Activated CD4-positive, CD25-positive, alpha-beta regulatory T cell treated with anti-CD3 and anti-CD28 coated beads, Interleukin-2, amount 50 U/mL, for 24 hours (primary cell): ENCODE results near the gene IGFBPL1.

ENCODE experiments used
- ATAC-seq, 2 donors: fragments of 150-1000 bp; cut with Tn5 transposase; one replicate each; pipeline ENCODE4 v1.10.0; 2021; ENCODE audit warnings: mild to moderate bottlenecking in 1 of 2, moderate library complexity in 1 of 2

Gene IGFBPL1

DNA sequence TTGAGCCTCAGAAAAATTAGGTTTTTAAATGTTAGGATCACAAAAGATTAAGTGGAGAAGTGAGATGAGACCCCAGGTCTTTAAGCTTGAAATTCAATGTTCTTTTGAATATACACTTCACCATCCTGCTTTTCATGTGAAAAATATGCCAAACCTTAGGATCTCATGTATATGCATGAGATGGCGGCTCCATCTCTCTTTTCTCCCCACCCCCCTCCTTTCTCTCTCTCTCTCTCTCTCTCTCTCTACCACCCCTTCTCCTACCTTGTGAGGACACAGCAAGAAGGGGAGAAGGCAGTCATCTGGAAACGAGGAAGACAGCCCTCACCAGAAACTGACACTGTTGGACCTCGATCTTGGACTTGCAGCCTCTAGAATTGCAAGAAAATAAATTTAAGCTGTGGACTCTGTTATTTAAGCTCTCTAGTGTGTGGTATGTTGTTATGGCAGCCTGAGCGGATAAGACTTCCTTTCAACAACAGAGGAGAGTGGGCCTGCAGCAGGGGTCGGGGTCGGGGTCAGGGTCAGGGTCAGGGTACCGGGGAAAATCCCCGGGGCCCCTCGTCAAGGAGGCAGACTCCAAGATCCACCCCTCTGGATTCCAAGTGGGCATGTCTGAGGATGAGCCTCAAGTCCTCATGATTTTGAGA is 48.1 kb downstream of the IGFBPL1 start:
- no peak for ATAC-seq

DNA sequence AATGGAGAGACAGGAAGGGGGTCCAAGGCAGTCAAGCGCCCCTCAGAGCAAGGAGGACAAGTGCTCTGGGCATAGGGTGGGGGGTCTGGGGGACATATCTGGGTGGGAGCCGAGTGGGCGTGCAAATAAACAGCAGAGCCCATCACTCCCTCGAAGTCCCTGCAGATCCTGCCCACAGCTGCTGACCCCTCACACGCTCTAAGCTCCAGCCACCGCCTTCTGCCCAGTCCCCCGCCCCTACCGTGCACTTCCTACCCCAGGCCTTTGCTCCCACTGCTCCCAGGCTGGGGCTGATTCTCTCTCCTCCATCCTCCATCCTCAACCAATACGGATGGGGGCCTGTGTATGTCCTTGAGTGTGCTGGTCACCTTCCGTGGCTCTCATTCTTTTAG is 48.7 kb downstream of the IGFBPL1 start:
- ATAC-seq, result no peak

DNA sequence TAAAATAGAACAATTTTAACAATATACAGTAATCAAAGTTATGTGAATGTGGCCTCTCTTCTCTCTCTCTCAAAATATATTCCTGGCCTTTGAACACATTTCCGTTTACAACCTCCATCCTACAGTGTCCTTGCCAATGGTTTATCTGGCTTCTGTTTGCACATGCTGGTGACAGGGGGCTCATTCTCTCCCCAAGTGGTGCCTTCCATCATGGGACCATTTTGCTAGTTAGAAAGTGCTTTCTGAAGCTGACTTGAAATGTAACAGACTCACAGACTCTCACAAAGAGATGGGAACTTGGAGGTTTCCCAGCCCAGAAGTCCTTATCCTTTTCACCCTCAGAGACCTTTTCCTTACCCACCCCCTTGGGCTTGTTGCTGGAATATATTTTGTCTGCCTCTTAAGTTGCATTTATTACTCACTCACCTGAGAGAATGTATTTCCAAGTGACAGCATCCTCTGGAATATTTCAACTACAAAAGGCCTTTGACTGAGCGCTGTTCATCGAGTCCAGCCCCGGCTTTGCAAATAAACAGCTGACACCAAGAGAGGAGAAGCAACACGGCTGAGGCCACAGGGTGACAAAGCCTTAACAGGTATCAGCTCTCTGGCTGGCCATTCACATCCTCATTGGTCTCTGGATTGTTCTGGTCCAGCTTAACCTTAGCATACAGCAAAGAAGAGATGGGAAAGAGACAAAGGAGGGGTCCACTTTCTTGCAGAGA is 49.2 kb downstream of the IGFBPL1 start:
- ATAC-seq, result no peak

DNA sequence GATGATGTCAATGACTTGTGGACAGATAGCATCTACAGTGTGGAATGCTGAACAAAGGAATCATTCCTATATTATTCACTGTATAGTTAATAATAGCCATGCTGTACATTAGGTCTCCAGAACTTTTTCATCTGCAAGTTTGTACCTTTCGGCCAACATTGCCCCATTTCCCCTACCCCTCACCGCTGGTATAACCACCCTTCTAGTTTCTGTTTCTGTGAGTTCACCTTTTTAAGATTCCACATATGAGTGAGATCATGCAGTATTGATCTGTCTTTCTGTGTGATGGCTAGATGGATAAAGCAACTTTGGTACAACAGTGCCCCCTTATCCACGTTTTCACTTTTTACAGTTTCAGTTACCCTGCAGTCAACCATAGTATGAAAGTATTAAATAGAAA is 50.6 kb downstream of the IGFBPL1 start:
- no peak for ATAC-seq

DNA sequence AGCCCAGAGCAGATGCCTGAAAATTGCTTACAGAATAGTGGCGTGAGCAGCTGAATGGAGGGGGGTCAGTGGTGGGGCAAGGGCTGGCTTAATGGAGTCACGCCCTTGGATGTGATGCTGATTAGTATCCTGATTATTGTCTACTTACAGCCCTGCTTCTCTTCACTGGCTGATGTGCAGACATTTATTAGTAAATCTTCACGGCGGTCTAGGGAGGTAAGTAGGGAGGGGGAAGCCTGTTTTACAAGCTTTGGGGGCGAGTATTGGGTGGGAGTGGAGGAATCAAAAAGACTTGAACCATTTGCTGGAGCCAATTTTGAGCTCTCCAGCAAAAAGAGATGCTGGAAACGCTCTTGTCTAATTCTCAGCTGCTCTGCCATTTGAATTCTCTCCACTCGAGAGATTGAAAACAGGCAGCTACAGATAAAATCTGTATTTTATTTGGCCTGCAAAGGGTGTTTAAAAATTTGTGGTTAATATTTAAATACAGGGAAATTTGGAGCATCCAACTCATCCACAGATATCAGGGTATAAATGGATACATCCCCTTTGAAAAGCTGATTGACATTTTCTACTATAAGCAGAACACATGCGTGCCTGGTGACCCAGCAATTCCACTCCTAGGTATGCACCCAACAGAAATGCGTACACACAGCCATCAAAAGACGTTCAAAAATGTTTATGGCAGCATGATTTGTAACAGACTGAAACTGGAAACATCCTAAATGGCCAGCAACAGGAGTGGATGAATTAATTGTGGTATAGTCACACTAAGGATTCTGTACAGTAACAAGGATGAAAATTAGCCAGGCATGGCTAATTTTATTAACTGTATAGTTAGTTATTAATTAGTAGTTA is 51.3 kb downstream of the IGFBPL1 start:
- no peak for ATAC-seq

DNA sequence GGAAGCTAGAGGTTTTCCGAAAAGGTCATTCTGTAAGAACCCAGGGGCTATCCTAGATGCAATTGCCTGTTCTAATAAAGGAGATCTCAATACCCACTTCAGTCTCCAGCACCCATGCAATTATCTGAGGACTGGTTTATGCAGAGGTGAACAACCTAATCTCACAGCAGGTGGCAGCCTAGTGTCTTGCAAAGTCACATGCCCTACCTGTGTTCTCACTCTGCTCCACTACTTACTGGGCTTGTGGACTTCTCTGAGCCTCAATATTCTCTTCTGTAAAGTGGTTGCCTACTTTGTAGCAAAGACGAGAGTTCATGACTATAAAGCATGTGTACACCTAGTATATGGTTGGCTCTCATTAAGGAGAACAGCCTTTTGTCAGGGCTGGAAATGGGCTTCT is 52.8 kb downstream of the IGFBPL1 start:
- ATAC-seq, result peak; percentile 27 to 38

DNA sequence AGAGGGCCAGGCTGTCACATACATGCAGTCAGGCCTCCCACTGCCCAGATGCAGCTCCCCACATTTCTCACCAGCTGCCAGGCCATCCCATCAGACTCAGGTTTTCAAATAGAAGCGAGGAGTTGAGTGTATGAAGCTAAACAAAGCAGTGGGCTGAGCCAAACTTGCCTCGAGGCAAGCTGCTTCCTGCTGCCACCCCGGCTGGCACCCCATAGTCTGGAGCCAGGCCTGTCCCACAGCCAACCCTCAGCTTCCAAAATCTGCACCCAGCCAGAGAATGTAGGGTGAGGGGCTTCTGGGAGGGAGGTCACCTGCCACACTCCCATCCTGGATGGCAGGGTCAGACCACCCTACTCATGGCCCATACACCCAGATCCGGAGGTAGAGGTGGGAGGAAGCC is 54.1 kb downstream of the IGFBPL1 start:
- ATAC-seq, result no peak

DNA sequence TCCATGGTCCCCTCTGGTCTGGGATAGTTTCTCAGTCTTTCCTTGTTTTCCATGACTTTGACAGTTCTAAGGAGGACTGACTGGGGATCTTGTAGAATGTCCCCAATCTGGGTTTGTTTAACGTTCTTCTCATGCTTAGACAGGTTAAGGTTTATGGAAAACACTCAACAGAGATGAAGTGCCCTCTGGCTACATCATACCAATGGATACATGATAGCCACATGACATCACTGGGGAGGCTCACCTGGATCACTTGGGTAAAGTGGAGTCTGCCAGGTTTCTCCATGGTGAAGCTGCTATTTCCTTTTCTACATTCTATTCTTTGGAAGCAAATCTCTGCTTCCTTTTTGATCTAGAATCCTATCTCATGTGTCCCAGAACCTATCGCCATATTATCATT is 55.5 kb downstream of the IGFBPL1 start:
- no peak for ATAC-seq

DNA sequence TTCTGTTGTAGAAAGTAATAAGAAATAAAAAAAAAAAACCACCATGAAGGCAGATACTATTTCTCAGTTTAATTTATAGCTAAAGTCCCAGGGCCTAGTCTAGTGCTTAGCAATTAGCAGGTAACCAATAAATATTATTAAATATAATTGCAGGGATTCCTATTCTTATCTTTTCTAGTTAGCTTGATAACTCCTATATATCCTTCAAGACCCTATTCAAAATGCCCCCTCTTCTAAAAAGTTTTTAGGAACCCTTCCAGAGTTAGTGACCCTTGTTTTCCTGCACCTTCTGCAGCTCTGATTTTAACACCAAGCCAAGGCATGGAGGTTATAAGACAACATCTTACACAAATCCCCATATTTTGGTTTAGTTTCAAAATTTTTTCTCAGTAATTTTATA is 56.4 kb downstream of the IGFBPL1 start:
- no peak for ATAC-seq

DNA sequence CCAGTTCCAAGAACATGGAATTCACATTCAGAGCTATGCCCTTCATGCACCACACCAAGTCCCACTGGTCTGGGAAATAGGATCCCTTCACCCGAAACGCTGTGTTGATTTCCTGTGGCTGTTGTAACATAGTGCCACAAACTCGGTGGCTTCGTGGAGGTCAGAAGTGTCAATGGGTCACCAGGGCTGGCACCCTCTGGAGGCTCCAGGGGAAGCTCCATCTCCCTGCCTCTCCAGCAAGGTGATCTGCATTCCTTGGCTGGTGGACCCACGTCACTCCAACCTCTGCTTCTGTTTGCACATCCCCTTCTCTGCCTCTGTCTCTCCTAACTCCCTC is 60.7 kb downstream of the IGFBPL1 start:
- no peak for ATAC-seq

DNA sequence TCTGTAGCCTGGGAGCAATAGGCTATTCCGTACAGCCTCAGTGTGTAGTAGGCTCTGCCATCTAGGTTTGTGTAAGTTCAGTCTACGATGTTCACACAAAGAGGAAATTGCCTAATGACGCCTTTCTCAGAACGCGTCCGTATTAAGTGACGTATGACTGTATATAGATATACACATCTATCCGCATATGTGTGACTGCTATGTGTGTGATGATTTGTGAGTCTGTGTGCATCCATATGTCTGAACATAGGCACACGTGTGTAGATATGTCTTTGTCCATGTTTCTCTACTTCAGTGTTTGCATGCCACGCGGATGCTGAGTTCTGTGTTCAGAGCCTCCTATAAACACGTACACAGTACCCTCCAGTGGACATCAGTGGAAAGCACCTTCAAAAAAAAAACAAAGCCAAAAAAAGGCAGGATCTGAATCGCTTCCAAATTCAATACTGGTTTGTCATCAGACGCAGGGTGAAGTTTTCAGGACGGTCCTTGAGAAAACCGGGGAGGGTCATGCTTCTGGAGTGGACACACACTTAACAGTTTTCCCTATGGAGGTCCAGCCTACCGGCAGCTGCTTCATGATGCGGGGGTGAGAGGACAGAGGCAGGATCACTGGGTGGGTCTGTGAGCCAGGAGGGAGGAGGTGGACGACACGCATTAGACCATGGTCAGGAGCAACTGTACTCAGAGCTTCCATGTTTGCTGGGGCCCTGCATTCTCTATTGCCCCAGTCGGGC is 61.2 kb downstream of the IGFBPL1 start:
- ATAC-seq, result peak; percentile 27 to 28

DNA sequence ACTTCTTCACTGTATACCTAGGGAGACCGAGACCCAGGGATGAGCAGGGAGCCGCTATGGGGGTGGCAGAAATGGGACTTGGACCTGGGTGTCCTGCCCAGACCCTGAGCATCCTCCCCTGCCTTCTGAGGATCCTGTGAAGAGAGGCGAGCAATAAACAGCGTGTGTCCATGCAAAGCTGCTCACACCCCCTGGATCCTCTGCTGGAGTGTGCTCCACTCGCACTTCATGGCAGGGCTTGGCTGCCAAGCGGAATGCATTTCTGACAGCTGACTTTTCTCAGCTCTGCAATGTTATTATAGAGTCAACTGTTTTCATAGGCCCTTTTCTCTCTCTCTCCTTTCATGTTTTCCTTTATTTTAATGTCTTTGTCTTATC is 62.8 kb downstream of the IGFBPL1 start:
- ATAC-seq, result no peak

DNA sequence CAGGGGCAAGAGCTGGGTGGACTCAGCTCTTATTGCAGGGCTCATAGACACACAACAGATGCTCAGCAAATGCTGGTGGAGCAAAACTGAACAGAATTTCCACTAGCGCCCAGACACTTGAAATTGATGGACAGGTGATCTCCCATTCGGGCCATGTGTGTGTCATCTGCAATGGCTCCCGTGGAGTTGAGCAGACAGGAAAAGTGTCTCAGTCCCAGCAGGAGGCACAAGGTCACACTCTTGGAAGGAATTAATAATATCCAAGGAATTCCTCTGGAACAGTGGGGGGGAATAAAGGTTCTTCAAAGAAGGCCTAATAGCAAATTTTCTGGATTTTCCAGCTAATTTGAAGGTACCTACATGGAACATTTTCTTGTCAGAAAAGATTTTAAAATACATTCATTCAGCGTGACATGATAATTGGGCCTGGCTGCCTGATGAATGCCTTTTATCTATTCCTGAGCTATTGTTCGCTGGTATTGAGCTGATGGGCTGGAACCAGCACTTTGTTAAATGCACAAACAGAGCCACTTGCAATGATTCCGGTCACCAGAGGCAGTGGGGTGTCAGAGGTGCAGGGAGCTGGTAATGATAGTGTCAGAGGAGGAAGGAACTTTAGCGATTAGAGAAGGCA is 63.3 kb downstream of the IGFBPL1 start:
- ATAC-seq, result no peak

DNA sequence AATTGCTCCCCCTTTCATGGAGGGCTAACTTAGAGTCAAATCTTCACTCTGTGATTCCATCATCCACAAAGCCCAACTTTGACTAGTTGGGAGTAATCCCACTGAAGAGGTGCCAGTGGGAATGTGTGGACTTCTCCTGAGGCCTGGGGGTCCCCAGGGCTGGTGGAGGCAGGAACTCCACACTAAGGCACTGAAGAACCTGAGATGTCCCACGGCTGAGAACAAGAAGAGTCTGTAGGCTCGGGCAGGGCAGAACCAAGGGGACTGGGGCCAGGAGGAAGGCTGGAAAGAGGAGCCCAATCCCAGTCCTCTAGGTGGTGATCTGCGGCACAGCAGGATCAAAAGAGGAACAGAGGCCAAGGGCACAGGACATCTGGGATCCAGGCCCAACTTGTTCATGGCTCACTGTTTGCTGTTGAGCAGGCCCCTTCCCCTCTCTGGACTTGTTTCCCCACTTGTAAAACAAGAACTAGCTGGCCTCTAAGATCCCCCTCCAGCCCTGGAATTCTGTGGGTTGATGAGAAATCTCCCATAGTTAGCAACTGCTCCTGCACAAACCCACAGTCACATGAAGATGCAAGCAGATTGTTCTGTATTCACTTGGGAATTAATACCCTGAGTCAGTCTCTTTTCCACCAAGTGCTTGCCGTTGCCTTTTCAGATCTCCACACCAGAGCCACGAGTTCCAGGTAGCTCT is 64.4 kb downstream of the IGFBPL1 start:
- no peak for ATAC-seq

DNA sequence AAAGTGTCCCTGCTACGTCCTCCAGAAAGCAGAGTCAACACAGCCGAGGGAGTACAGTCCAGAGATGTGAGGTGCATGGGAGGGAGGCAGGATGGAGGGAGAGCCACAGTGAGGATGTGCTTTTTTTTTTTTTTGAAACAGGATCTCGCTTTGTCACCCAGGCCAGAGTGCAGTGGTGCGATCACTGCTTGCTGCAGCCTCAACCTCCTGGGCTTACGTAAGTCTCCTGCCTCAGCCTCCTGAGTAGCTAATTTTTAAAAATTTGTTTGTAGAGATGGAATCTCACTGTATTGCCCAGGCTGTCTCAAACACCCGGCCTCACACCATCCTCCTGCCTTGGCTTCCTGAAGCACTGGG is 65.0 kb downstream of the IGFBPL1 start:
- no peak for ATAC-seq

DNA sequence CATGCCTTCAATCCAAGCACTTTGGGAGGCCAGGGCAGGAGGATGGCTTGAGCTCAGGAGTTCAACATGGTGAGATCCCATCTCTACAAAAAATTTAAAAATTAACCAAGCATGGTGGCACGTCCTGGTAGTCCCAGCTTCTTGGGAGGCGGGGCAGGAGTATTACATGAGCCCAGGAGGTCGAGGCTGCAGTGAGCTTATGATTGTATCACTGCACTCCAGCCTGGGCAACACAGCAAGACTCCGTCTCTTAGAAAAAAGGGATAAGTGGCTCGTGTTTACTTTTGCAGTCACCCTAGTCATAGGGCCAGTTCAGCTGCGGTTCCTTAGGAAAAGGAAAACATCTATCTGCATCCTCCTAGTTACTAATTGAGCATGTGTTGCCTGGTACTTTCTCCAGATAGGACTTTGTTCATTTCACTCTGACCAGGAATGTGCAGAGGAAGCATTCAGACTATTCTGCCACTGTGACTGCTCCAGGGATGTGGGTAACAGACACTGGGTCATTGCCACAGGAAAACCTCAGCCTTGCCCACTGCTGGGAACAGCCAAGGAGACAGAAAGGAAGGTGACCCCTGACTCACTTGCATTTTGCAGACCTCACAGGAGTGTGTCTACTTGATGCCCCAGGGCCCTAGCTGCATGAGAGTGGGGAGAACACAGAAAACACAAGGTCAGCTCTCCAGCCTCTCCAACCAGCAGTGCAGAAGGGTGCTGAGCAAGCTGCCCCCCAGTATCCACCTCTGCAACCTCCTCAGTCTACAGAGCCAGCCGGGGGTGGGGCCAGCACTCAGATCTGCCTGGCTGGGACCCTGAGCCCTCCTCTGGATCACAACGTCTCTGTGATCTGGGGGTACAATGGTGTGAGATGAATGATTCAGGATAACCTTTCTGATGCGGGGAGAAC is 65.6 kb downstream of the IGFBPL1 start:
- ATAC-seq, result no peak

DNA sequence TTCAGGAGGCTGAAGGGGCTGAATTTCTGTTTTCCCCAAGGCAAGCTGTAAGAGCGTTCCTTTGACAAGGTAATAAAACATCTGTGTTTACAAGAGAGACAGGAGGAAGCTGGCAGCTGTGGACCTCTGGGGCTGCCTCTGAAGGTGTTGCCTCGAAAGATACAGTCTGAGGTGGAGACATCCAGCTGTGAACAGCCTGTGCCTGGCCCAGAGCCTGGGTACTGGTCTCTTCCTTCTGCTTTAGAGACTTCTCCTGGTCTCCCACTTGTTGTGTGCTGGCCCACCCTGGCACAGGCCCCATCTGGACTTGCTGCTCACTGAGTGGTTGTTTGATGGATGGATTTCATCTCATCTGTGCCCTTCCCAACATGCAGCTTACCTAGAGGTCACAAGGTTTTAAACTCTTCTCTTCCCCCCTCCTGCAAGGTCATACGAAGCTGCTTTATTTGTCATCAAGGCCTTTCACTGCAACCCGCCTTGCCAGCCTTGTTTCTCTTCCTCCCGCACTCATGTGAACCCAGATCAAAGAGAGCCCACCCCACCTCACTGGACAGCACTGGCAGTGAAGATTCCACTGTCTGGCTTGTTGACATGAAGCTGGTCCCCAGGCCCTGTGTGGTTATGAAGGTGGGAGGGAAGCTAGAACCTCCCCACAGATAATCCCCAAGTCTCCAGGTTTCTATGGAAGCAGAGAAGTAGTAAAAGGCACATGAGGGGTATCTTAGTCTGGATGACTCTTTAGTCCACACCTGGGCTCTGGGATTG is 66.7 kb downstream of the IGFBPL1 start:
- ATAC-seq, result no peak

DNA sequence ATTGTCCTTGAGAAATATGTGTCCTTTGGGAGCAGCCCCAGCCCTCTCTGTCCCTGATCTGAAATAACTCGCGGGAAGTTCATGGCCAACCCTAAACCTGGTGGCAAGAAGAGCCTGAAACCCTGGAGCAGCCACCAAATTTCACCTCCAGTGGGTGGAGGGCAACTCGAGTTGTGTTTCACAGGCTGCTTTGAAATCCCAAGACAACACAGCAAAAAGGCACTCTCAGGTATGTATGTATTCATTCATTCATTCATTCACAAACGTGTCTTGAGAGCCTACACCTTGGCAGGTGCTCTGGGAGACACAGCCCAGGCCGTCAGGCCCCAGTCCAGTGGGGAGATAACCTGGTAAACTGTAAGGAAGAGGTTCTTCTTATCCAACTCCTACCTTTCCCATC is 67.4 kb downstream of the IGFBPL1 start:
- no peak for ATAC-seq
